Duodenal mucosa (tissue), 2 donors: ENCODE measurements around the gene RINL.
"Not testable (repeated sequence)": the region's sequence is repeated elsewhere in the genome, so short reads cannot be mapped to it uniquely, and the experiment has no call there.

Experiments used
- H3K27ac ChIP-seq: one replicate; pipeline ENCODE4 v1.7.0; 2013; ENCODE audit warnings: low read depth, low read length
- H3K27me3 ChIP-seq, 2 donors: one replicate each; pipeline ENCODE4 v1.7.0; 2013; ENCODE audit warnings: low read length in 2 of 2, control low read depth in 1 of 2; ENCODE audit not compliant: insufficient read depth in 2 of 2, control insufficient read depth in 1 of 2
- H3K36me3 ChIP-seq, 2 donors: one replicate each; pipeline ENCODE4 v1.7.0; 2013; ENCODE audit warnings: low read length in 2 of 2, control low read depth in 1 of 2; ENCODE audit not compliant: insufficient read depth in 2 of 2, control insufficient read depth in 1 of 2
- H3K4me1 ChIP-seq, 2 donors: one replicate each; pipeline ENCODE4 v1.7.0; 2013; ENCODE audit warnings: low read length in 2 of 2, control low read depth in 1 of 2; ENCODE audit not compliant: insufficient read depth in 2 of 2, control insufficient read depth in 1 of 2
- H3K4me3 ChIP-seq, 2 donors: one replicate each; pipeline ENCODE4 v1.7.0; 2013; ENCODE audit warnings: low read length in 2 of 2, low read depth in 1 of 2
- H3K9ac ChIP-seq, 2 donors: one replicate each; pipeline ENCODE4 v1.7.0; 2013; ENCODE audit warnings: low read length in 2 of 2, low read depth in 1 of 2
- H3K9me3 ChIP-seq, 2 donors: one replicate each; pipeline ENCODE4 v1.7.0; 2013; ENCODE audit warnings: low read length in 2 of 2, control low read depth in 1 of 2; ENCODE audit not compliant: control insufficient read depth in 1 of 2

The RINL gene

DNA sequence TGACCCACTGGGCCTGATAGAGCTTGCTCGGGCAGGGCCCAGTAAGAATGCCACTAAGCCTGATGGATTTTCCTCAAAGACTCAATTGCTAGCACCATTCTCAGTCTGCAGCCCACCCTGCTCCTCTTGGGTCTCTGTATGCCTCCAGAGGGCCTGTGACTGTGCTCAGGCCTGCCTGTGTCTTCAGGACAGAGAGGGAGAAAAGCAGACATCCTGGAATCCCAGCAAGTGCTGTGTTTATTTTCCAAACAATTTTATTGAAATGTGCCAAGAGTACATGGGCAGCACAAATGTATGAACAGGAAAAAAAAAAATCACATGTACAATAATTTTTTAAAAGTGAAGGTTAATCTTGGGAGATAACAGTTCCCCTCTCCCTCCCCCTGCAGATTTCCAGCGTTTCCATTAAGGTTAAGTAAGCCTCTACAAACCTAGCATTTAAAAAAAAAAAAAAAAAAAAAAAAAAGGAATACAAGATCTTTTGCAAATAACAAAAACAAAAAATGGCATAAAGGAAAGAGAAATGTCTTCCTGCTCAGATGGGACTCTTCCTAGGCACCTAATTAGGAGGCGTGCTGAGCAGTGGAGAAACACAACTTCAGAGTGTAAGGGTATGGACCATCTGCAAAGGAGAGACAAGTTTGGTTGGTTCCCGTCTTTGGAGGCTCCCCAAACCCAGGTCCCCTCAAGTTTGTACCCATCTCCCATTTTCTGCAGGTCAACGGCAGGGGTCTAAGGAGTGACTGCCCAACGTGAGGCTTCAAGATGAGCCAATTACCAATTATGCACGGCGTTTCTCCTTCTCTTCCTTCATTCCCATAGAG, 41.7 kb downstream of the RINL start:
- Histone ChIP-seq H3K9ac (peak overlapping the region in 1 of 2 donors; percentile 18), H3K9me3 (no peaks in the 10 kb centered on the region), H3K4me3 (no peak overlapping the region), H3K4me1 (peaks cover 7 to 15% of the 10 kb centered on the region in 2 donors), H3K36me3 (peaks cover 49 to 62% of the 10 kb centered on the region in 2 donors), H3K27me3 (no peaks in the 10 kb centered on the region), H3K27ac (no peak overlapping the region)

DNA sequence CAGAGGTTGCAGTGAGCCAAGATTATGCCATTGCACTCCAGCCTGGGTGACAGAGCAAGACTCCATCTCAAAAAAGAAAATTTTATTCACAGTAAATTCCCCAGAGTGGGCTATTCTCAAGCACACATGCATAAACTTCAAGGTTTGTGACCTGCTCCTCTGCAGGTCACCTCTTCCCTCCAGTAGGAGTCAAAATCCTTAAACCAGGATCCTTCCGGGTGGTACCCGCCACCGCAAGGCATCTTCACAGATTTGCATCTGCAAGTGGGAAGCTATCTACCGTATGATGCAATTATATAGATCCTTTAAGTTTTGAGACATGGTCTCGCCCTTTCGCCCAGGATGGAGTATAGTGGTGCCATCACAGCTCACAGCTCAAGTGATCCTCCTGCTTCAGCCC, 43.5 kb downstream of the RINL start:
- no peaks in the 10 kb centered on the region for H3K9me3 ChIP-seq
- H3K4me3 ChIP-seq: no peak overlapping the region
- H3K27ac ChIP-seq: no peak overlapping the region
- peaks cover 36 to 54% of the 10 kb centered on the region in 2 donors for H3K36me3 ChIP-seq
- no peaks in the 10 kb centered on the region for H3K27me3 ChIP-seq
- H3K9ac ChIP-seq: no peak overlapping the region
- H3K4me1 ChIP-seq: peaks cover 12 to 20% of the 10 kb centered on the region in 2 donors

DNA sequence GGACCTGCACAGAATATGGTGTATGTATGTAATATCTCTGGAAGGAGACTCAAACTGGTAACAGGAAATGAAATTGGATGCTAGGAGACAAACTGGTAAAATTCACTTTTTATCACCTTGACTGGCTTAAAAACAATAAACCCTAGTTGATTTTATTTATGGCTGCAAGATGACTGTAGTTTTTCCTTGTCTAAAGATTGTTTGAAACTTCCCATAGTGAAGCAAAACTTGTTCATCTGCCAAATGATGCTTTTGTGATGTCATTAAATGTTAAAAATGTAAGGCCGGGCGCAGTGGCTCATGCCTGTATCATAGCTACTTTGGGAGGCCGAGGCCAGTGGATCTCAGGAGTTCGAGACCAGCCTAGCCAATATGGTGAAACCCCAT, 44.0 kb downstream of the RINL start:
- Histone ChIP-seq H3K27me3 (no peaks in the 10 kb centered on the region), H3K27ac (no peak overlapping the region), H3K9me3 (no peaks in the 10 kb centered on the region), H3K36me3 (peaks cover 31 to 49% of the 10 kb centered on the region in 2 donors), H3K4me1 (peaks cover 12 to 20% of the 10 kb centered on the region in 2 donors), H3K4me3 (no peak overlapping the region), H3K9ac (no peak overlapping the region)

DNA sequence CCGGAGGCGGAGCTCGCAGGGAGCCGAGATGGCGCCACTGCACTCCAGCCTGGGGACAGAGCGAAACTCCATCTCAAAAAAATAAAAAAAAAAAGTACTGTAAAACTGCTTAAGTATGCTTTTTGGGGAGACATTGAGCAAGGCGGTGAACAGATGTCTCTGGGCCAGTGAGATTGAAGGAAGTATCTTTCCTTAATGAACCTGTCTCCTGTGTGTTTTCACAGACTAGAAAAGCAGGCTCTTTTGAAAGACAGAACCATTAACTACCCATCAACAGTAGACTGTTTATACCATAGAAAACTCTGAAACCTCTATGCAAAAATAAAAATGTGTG, 45.0 kb downstream of the RINL start:
- Histone ChIP-seq H3K4me1 (peaks cover 12 to 20% of the 10 kb centered on the region in 2 donors), H3K36me3 (peaks cover 21 to 38% of the 10 kb centered on the region in 2 donors), H3K27ac (no peak overlapping the region)

DNA sequence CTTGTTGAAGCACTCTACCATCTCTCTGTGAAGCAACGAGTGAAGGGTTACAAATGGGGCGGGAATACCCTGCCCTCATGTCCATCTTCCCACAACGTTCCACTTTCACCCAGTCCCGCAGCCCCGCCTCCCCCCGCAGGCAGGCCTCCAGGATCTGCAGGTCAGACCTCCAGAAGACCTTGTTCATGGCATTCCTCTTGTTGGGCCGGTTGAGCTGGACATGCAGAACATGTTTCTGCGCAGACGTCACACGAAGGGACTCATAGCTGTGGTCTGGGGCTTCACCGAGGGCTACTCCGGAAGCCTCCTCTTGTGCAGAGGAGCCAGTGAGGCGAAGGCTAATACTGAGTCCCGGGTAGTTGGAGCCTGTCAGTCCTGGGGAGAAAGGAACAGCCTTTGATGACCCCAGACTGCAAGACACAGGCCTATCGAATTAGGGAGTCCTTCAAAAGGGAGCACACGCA, 46.9 kb downstream of the RINL start:
- peak overlapping the region; percentile 80 to 93 for H3K9ac ChIP-seq

More for the DNA sequence above, 45.0 kb downstream of the RINL start:
- H3K9me3 ChIP-seq: no peaks in the 10 kb centered on the region
- no peaks in the 10 kb centered on the region for H3K27me3 ChIP-seq
- no peak overlapping the region for H3K4me3 ChIP-seq
- H3K9ac ChIP-seq: no peak overlapping the region

DNA sequence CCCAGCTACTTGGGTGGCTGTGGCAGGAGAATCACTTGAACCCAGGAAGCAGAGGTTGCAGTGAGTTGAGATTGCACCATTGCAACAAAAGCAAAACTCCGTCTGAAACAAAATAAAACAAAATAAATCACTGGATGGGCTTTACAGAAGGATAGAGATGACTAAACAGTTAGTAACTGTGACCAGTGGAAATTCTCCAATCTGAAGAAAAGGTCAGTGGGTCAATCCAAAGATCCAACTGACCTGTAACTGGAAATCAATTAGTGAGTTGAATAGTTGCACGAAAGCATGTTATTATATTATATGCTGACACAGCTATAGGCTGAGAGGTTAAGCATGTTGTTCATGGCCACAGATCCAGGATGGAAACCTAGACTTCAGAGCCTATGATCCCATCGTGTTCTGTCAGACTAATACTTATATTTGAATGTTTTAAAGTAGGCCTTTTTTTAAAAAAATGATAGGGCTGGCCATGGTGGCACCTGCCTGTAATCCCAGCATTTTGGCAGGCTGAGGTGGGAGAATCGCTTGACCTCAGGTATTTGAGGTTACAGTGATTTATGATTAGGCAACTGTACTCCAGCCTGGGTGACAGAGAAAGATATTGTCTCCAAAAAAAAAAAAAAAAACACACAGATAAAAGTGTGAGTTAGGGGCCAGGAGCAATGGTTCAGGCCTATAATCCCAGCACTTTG, 47.9 kb downstream of the RINL start:
- peak overlapping the region; percentile 80 to 83 for H3K4me3 ChIP-seq
- no peak overlapping the region for H3K27ac ChIP-seq
- peaks cover 25 to 26% of the 10 kb centered on the region in 2 donors for H3K4me1 ChIP-seq
- H3K9me3 ChIP-seq: no peaks in the 10 kb centered on the region
- H3K9ac ChIP-seq: peak overlapping the region; percentile 80 to 93
- H3K27me3 ChIP-seq: no peaks in the 10 kb centered on the region
- peaks cover 11 to 25% of the 10 kb centered on the region in 2 donors for H3K36me3 ChIP-seq

More for the DNA sequence above, 46.9 kb downstream of the RINL start:
- no peaks in the 10 kb centered on the region for H3K9me3 ChIP-seq
- peak overlapping the region; percentile 95 for H3K27ac ChIP-seq
- H3K4me1 ChIP-seq: peaks cover 24 to 25% of the 10 kb centered on the region in 2 donors
- H3K27me3 ChIP-seq: no peaks in the 10 kb centered on the region
- H3K36me3 ChIP-seq: peaks cover 14 to 31% of the 10 kb centered on the region in 2 donors
- H3K4me3 ChIP-seq: peak overlapping the region; percentile 80 to 83

DNA sequence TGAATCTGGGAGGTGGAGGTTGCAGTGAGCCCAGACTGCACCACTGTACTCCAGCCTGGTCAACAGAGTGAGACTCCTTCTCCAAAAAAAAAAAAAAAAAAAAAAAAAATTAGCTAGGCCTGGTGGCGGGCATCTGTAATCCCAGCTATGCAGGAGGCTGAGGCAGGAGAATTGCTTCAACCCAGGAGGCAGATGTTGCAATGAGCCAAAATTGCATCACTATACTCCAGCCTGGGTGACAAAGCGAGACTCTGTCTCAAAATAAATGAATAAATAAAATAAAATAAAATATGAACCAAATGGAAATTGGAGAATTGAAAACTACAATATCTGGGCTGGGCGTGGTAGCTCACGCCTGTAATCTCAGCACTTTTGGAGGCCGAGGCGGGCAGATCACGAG, 48.9 kb downstream of the RINL start:
- not testable (repeated sequence) for H3K27me3 ChIP-seq, H3K9ac ChIP-seq, H3K27ac ChIP-seq, H3K9me3 ChIP-seq, H3K4me3 ChIP-seq
- H3K4me1 ChIP-seq: peaks cover 25 to 26% of the 10 kb centered on the region in 2 donors
- H3K36me3 ChIP-seq: peaks cover 11 to 23% of the 10 kb centered on the region in 2 donors

DNA sequence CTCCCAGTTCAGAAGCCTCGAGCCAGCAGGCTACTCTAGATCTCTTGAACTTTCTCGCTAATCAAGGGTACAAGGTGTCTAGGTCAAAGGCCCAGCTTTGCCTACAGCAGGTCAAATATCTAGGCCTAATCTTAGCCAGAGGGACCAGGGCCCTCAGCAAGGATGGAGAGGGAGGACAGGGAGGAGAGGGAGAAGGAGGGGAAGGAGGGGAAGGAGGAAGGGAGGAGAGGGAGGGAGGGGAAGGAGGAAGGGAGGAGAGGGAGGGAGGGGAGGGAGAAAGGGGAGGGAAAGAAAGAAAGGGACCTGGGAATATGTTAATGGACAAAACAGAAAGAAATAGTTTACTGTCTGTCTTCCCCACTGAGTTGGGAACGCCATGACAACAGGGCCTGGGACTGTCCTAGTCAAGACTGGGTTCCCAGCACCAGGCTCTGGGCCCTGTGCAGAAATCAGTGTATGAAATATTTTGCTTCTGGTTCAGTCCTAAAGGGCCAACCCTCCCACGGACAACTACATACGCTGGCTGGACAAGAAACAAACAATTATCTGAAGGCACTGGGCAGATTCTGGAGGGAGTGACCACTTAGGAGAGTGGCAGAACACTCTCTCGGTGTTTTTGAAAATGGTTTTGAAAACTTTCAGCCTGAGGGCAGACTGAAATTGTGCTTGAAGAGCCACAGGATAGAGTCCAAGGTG, 51.1 kb downstream of the RINL start:
- Histone ChIP-seq H3K27ac (no peak overlapping the region), H3K4me1 (peaks cover 19 to 21% of the 10 kb centered on the region in 2 donors), H3K36me3 (peaks cover 17 to 31% of the 10 kb centered on the region in 2 donors), H3K9ac (no peak overlapping the region), H3K27me3 (no peaks in the 10 kb centered on the region), H3K9me3 (no peaks in the 10 kb centered on the region), H3K4me3 (no peak overlapping the region)

DNA sequence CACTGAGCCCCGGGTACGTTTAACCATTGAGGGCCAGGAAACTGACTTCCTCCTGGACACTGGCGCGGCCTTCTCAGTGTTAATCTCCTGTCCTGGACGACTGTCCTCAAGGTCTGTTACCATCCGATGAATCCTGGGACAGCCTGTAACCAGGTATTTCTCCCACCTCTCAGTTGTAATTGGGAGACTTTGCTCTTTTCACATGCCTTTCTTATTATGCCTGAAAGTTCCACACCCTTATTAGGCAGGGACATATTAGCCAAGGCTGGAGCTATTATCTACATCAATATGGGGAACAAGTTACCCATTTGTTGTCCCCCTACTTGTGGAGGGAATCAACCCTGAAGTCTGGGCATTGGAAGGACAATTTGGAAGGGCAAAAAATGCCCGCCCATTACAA, 52.1 kb downstream of the RINL start:
- peaks cover 16 to 18% of the 10 kb centered on the region in 2 donors for H3K4me1 ChIP-seq
- H3K27ac ChIP-seq, H3K27me3 ChIP-seq, H3K9ac ChIP-seq, H3K9me3 ChIP-seq, H3K4me3 ChIP-seq: not testable (repeated sequence)
- H3K36me3 ChIP-seq: peaks cover 17 to 31% of the 10 kb centered on the region in 2 donors
